Measurements from ENCODE around the gene SH3BP2. TPM values are rescaled to one million over a fixed set of nuclear protein-coding genes. Genes with fewer than 3 reads are reported as not detected.

Gene SH3BP2
- total and polyA plus RNA-seq, 10 of the 15 experiments (the other 5 are each of a cell fraction or from before 2014, with no cell fraction given): 1.1 to 61.8 (median 23.9) TPM

DNA sequence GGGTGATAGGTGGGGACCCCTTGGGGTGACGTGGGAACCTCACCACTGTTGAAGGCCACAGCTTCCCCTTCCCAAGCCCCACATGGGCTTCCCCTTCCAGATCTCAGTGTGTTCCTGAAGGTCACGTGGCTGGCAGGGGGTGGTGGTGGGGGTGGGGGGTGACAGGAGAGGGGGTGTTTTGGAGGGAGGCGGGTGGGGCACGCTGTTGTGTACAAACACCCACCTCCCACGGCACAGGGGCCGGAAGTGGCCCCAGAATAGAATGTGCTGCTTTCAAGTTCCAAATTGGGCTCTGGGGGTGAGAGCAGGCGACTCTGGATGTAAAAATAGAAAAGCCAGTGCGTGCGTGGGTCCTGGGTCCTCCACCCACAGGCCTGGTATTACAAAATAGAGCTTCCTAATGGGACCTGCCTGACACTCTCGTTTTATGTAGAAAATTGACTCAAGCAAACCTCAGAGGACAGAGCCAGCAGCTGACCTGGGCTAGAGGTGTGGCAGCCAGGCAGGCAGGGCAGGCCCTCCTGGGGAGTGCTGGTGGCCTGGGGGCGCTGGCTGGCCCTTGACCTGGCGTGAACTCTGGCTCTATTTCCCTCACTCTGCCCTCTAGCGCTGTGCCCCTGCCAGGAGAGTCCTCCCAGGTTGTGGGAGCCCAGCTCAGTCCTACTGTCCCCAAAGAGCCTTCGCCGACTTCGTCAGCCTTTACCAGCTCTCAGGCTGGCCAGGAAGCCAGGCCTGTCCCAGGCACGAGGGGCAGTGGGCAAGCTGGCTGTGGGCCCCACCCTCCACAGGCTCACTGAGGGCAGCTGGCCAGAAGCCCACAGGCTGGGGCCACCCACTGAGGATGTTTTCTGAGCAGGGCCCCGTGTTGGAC lies 5.4 kb upstream of the SH3BP2 start (continued):
- TF ChIP-seq, protein P1, sequence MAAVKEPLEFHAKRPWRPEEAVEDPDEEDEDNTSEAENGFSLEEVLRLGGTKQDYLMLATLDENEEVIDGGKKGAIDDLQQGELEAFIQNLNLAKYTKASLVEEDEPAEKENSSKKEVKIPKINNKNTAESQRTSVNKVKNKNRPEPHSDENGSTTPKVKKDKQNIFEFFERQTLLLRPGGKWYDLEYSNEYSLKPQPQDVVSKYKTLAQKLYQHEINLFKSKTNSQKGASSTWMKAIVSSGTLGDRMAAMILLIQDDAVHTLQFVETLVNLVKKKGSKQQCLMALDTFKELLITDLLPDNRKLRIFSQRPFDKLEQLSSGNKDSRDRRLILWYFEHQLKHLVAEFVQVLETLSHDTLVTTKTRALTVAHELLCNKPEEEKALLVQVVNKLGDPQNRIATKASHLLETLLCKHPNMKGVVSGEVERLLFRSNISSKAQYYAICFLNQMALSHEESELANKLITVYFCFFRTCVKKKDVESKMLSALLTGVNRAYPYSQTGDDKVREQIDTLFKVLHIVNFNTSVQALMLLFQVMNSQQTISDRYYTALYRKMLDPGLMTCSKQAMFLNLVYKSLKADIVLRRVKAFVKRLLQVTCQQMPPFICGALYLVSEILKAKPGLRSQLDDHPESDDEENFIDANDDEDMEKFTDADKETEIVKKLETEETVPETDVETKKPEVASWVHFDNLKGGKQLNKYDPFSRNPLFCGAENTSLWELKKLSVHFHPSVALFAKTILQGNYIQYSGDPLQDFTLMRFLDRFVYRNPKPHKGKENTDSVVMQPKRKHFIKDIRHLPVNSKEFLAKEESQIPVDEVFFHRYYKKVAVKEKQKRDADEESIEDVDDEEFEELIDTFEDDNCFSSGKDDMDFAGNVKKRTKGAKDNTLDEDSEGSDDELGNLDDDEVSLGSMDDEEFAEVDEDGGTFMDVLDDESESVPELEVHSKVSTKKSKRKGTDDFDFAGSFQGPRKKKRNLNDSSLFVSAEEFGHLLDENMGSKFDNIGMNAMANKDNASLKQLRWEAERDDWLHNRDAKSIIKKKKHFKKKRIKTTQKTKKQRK (IDR thresholded peaks at IDR 0.05; ENCODE audit: low read depth, low read length): no peak
- peak; percentile 64 for TF ChIP-seq LARP7 (IDR thresholded peaks at IDR 0.05)
- TF ChIP-seq ZSCAN29 (IDR thresholded peaks at IDR 0.05): peak; percentile 54; the same call in 1 of the 2 replicates
- peak; percentile 80; the same call in 1 of the 2 replicates for TF ChIP-seq TCF3 (IDR thresholded peaks at IDR 0.05; ENCODE audit: borderline replicate concordance, insufficient read depth, low read depth, low read length)
- TF ChIP-seq, protein P2, sequence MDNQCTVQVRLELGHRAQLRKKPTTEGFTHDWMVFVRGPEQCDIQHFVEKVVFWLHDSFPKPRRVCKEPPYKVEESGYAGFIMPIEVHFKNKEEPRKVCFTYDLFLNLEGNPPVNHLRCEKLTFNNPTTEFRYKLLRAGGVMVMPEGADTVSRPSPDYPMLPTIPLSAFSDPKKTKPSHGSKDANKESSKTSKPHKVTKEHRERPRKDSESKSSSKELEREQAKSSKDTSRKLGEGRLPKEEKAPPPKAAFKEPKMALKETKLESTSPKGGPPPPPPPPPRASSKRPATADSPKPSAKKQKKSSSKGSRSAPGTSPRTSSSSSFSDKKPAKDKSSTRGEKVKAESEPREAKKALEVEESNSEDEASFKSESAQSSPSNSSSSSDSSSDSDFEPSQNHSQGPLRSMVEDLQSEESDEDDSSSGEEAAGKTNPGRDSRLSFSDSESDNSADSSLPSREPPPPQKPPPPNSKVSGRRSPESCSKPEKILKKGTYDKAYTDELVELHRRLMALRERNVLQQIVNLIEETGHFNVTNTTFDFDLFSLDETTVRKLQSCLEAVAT (IDR thresholded peaks at IDR 0.05): peak; percentile 57; the same call in 1 of the 2 replicates
- TF ChIP-seq ZNF217 (IDR thresholded peaks at IDR 0.05): peak; percentile 62
- TF ChIP-seq, protein P3, sequence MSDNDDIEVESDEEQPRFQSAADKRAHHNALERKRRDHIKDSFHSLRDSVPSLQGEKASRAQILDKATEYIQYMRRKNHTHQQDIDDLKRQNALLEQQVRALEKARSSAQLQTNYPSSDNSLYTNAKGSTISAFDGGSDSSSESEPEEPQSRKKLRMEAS (IDR thresholded peaks at IDR 0.05; ENCODE audit: low read depth, low read length): no peak
- TF ChIP-seq, protein P4, sequence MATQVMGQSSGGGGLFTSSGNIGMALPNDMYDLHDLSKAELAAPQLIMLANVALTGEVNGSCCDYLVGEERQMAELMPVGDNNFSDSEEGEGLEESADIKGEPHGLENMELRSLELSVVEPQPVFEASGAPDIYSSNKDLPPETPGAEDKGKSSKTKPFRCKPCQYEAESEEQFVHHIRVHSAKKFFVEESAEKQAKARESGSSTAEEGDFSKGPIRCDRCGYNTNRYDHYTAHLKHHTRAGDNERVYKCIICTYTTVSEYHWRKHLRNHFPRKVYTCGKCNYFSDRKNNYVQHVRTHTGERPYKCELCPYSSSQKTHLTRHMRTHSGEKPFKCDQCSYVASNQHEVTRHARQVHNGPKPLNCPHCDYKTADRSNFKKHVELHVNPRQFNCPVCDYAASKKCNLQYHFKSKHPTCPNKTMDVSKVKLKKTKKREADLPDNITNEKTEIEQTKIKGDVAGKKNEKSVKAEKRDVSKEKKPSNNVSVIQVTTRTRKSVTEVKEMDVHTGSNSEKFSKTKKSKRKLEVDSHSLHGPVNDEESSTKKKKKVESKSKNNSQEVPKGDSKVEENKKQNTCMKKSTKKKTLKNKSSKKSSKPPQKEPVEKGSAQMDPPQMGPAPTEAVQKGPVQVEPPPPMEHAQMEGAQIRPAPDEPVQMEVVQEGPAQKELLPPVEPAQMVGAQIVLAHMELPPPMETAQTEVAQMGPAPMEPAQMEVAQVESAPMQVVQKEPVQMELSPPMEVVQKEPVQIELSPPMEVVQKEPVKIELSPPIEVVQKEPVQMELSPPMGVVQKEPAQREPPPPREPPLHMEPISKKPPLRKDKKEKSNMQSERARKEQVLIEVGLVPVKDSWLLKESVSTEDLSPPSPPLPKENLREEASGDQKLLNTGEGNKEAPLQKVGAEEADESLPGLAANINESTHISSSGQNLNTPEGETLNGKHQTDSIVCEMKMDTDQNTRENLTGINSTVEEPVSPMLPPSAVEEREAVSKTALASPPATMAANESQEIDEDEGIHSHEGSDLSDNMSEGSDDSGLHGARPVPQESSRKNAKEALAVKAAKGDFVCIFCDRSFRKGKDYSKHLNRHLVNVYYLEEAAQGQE (IDR thresholded peaks at IDR 0.05; ENCODE audit: low read depth, low read length): no peak
- TF ChIP-seq NR2C1 (IDR thresholded peaks at IDR 0.05): peak; percentile 41; the same call in 1 of the 2 replicates
- peak; percentile 97 for TF ChIP-seq SMARCA5 (IDR thresholded peaks at IDR 0.05)
- no peak for TF ChIP-seq RB1 (IDR thresholded peaks at IDR 0.05; ENCODE audit: borderline replicate concordance)
- no peak; the same call in 1 of the 2 replicates for TF ChIP-seq MXI1 (IDR thresholded peaks at IDR 0.05; ENCODE audit: low read depth, low read length)
- TF ChIP-seq CBFB (IDR thresholded peaks at IDR 0.05; ENCODE audit: low read depth): peak; percentile 68
- peak; percentile 88 for TF ChIP-seq POU2F2 (IDR thresholded peaks at IDR 0.05; ENCODE audit: borderline replicate concordance, low read depth, low read length)
- no peak for TF ChIP-seq NFIC (IDR thresholded peaks at IDR 0.05; ENCODE audit: low read depth, low read length)
- TF ChIP-seq, protein P5, sequence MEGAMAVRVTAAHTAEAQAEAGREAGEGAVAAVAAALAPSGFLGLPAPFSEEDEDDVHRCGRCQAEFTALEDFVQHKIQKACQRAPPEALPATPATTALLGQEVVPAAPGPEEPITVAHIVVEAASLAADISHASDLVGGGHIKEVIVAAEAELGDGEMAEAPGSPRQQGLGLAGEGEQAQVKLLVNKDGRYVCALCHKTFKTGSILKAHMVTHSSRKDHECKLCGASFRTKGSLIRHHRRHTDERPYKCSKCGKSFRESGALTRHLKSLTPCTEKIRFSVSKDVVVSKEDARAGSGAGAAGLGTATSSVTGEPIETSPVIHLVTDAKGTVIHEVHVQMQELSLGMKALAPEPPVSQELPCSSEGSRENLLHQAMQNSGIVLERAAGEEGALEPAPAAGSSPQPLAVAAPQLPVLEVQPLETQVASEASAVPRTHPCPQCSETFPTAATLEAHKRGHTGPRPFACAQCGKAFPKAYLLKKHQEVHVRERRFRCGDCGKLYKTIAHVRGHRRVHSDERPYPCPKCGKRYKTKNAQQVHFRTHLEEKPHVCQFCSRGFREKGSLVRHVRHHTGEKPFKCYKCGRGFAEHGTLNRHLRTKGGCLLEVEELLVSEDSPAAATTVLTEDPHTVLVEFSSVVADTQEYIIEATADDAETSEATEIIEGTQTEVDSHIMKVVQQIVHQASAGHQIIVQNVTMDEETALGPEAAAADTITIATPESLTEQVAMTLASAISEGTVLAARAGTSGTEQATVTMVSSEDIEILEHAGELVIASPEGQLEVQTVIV (IDR thresholded peaks at IDR 0.05; ENCODE audit: borderline replicate concordance, partially characterized antibody): no peak
- no peak for TF ChIP-seq FOXM1 (IDR thresholded peaks at IDR 0.05; ENCODE audit: low read depth, low read length)
